Measurements from ENCODE around the gene FRMD4A. TPM values are rescaled to one million over a fixed set of nuclear protein-coding genes. Genes with fewer than 3 reads are reported as not detected.

The FRMD4A gene
- total RNA-seq, 1 experiment from 2014 or later, result 18.3 TPM

DNA sequence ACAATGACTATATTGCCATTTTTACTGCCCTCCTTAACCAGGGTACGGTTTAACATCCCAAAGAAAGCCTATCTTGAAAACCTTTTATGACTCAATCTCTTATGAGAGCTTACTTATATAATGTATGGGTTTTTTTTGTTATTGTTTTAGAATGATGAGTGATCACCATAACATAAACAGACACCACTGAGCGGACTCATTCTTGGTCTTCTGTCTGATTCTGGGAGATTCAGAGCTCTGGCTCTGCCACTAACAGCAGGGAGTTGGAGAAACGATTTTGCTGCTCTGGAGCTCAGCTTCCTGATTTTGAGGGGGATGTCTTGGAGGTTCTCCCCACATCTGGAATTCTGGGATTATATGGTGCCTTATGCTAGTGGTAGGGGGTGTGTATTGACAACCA lies 244.1 kb downstream of the FRMD4A start:
- no peak for TF ChIP-seq EZH2 (IDR thresholded peaks at IDR 0.05; ENCODE audit: low read depth)
- no peaks in the 10 kb centered on the region for H3K79me2 ChIP-seq (ENCODE audit: low read depth)
- intact Hi-C loops (cut with micrococcal nuclease; ENCODE audit: unreplicated experiment), result loop anchor here (10.0 kb wide), 1 partner anchor 192 kb away; no protein-coding TSS in a partner anchor
- H3K4me2 ChIP-seq, result no peak overlapping the region
- H3K4me3 ChIP-seq, result no peak overlapping the region
- H3F3A ChIP-seq (ENCODE audit: insufficient read depth, low read depth), result no peaks in the 10 kb centered on the region
- no peaks in the 10 kb centered on the region for H4K20me1 ChIP-seq (ENCODE audit: insufficient read depth)
- H3K4me1 ChIP-seq (replicated peaks; ENCODE audit: insufficient read depth), result peaks cover 20% of the 10 kb centered on the region
- DNase-seq, result no peak
- H3K27ac ChIP-seq, result no peak overlapping the region
- no peak overlapping the region for H2AFZ ChIP-seq
- no TSS peak for BruUV-seq (replicated peaks)
- H3K9me3 ChIP-seq (ENCODE audit: insufficient read depth, low read depth), result no peaks in the 10 kb centered on the region
- H3K27me3 ChIP-seq (ENCODE audit: insufficient read depth, low read depth), result no peaks in the 10 kb centered on the region
- H3K9me2 ChIP-seq (ENCODE audit: insufficient read depth), result no peaks in the 10 kb centered on the region
- H3K36me3 ChIP-seq (ENCODE audit: low read depth), result no peaks in the 10 kb centered on the region
- ChIA-PET CTCF (no interaction called here), POLR2A (ENCODE audit: unreplicated experiment) (no interaction called here)

DNA sequence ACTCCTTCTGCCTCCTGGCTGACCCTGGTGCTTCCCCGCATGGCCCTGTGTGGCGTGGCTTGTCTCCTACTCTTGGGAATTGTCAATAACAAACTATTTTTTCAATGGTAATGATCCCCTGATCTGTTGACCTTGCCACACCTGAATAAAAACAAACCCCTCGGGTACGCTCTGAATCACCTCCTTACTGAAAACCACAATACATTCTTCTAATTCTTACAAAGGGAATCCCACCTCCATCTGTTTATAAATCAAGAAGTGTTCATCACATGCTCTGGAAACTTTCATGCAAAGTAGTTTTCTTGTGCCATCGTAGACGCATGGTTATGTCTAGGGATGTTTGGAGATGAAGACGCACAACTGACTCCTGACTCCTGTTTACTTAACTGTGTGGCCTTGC lies 245.8 kb downstream of the FRMD4A start:
- H3K4me3 ChIP-seq, result no peak overlapping the region; the same call in 1 of the 2 replicates
- H2AFZ ChIP-seq, result no peak overlapping the region
- no peaks in the 10 kb centered on the region for H3K79me2 ChIP-seq (ENCODE audit: low read depth)
- no TSS peak for BruUV-seq (replicated peaks)
- H3K36me3 ChIP-seq (ENCODE audit: low read depth), result no peaks in the 10 kb centered on the region
- H3K27ac ChIP-seq, result 0 out of 2 replicates have a peak overlapping the region, but pooled peaks have one; percentile 38
- H4K20me1 ChIP-seq (ENCODE audit: insufficient read depth), result no peaks in the 10 kb centered on the region
- no peak for TF ChIP-seq EZH2 (IDR thresholded peaks at IDR 0.05; ENCODE audit: low read depth)
- TF ChIP-seq, protein P1, sequence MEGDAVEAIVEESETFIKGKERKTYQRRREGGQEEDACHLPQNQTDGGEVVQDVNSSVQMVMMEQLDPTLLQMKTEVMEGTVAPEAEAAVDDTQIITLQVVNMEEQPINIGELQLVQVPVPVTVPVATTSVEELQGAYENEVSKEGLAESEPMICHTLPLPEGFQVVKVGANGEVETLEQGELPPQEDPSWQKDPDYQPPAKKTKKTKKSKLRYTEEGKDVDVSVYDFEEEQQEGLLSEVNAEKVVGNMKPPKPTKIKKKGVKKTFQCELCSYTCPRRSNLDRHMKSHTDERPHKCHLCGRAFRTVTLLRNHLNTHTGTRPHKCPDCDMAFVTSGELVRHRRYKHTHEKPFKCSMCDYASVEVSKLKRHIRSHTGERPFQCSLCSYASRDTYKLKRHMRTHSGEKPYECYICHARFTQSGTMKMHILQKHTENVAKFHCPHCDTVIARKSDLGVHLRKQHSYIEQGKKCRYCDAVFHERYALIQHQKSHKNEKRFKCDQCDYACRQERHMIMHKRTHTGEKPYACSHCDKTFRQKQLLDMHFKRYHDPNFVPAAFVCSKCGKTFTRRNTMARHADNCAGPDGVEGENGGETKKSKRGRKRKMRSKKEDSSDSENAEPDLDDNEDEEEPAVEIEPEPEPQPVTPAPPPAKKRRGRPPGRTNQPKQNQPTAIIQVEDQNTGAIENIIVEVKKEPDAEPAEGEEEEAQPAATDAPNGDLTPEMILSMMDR (conservative IDR thresholded peaks at IDR 0.05), result no peak
- intact Hi-C loops (cut with micrococcal nuclease; ENCODE audit: unreplicated experiment), result loop anchor here (10.0 kb wide), 1 partner anchor 190 kb away; no protein-coding TSS in a partner anchor
- DNase-seq, result peak in 1 of 2 experiments; percentile 81
- no peaks in the 10 kb centered on the region for H3F3A ChIP-seq (ENCODE audit: insufficient read depth, low read depth)
- no peaks in the 10 kb centered on the region for H3K27me3 ChIP-seq (ENCODE audit: insufficient read depth, low read depth)
- H3K4me1 ChIP-seq (replicated peaks; ENCODE audit: insufficient read depth), result peaks cover 20% of the 10 kb centered on the region
- CTCF ChIA-PET, result no interaction called here
- H3K4me2 ChIP-seq, result peak overlapping the region; percentile 53
- H3K9me2 ChIP-seq (ENCODE audit: insufficient read depth), result no peaks in the 10 kb centered on the region
- no peaks in the 10 kb centered on the region for H3K9me3 ChIP-seq (ENCODE audit: insufficient read depth, low read depth)
- POLR2A ChIA-PET (ENCODE audit: unreplicated experiment), result no interaction called here

DNA sequence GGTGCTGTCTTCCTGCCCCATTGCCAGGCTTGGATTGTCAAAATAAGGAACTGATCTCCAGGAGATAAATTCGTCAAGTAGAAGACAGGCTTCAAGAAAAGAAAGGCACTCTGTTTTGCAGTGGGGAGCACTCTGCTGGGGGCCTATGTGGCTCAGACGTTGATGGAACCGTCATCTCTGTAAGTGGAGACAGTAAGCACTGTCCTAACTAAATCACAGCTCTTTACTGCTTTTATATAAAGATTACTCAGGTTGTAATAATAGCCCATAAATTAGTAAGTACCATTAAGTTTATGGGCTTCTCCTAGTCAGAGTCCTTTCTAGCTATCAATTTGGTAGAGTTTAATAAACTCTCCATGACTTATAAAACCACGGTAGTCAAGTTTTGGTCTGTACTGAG lies 249.9 kb downstream of the FRMD4A start:
- ChIA-PET CTCF (no interaction called here), POLR2A (ENCODE audit: unreplicated experiment) (no interaction called here)
- intact Hi-C loops (cut with micrococcal nuclease; ENCODE audit: unreplicated experiment), result loop anchor here (10.0 kb wide), 1 partner anchor 186 kb away; no protein-coding TSS in a partner anchor

More for the DNA sequence above, 249.9 kb downstream of the FRMD4A start:
- no peaks in the 10 kb centered on the region for H3F3A ChIP-seq (ENCODE audit: insufficient read depth, low read depth)
- H3K27me3 ChIP-seq (ENCODE audit: insufficient read depth, low read depth), result no peaks in the 10 kb centered on the region
- no peak overlapping the region for H3K27ac ChIP-seq
- no peak overlapping the region for H2AFZ ChIP-seq
- no peaks in the 10 kb centered on the region for H3K9me3 ChIP-seq (ENCODE audit: insufficient read depth, low read depth)
- no TSS peak for BruUV-seq (replicated peaks)
- H4K20me1 ChIP-seq (ENCODE audit: insufficient read depth), result no peaks in the 10 kb centered on the region
- no peaks in the 10 kb centered on the region for H3K79me2 ChIP-seq (ENCODE audit: low read depth)
- H3K9me2 ChIP-seq (ENCODE audit: insufficient read depth), result no peaks in the 10 kb centered on the region
- no peak overlapping the region for H3K4me2 ChIP-seq
- no peak overlapping the region for H3K4me3 ChIP-seq
- peaks cover 19% of the 10 kb centered on the region for H3K4me1 ChIP-seq (replicated peaks; ENCODE audit: insufficient read depth)
- DNase-seq, result no peak
- H3K36me3 ChIP-seq (ENCODE audit: low read depth), result no peaks in the 10 kb centered on the region
- TF ChIP-seq, protein P1 (conservative IDR thresholded peaks at IDR 0.05), result no peak
- no peak for TF ChIP-seq EZH2 (IDR thresholded peaks at IDR 0.05; ENCODE audit: low read depth)
